GM23338 (cell line): ENCODE results near the gene SLCO4A1. TPM values are rescaled to one million over a fixed set of nuclear protein-coding genes. Genes with fewer than 3 reads are reported as not detected.

Experiments used
- ATAC-seq: fragments of 200-7000 bp; cut with Tn5 transposase; 3 replicates; pipeline ENCODE4 v1.9.1; 2020
- DNase-seq: peaks from one replicate; pipeline ENCODE4 v3.0.0-alpha.2; 2015; ENCODE audit warnings: low spot score
- H2AFZ ChIP-seq: fragments of 200-600 bp; sonication (generic); 2 replicates; pipeline ENCODE4 v1.8.0; 2016; ENCODE audit warnings: antibody characterized with exemption, mild to moderate bottlenecking, moderate library complexity
- H3F3A ChIP-seq: fragments of 200-600 bp; sonication (generic); replicated peaks from 2 replicates; pipeline ENCODE4 v1.8.0; 2017; ENCODE audit warnings: antibody characterized with exemption, mixed run types, low read depth
- H3K27ac ChIP-seq: fragments of 200-600 bp; sonication (generic); 2 replicates; pipeline ENCODE4 v1.6.1; 2016; ENCODE audit warnings: low read depth
- H3K27me3 ChIP-seq: fragments of 200-600 bp; sonication (generic); 2 replicates; pipeline ENCODE4 v1.8.0; 2016; ENCODE audit warnings: mild to moderate bottlenecking, mixed run types, moderate library complexity; ENCODE audit not compliant: insufficient read depth
- H3K36me3 ChIP-seq: fragments of 200-600 bp; sonication (generic); 2 replicates; pipeline ENCODE4 v1.8.0; 2016; ENCODE audit warnings: mild to moderate bottlenecking; ENCODE audit not compliant: insufficient read depth
- H3K4me1 ChIP-seq: fragments of 200-600 bp; sonication (generic); 2 replicates; pipeline ENCODE4 v1.8.0; 2016; ENCODE audit warnings: mild to moderate bottlenecking, moderate library complexity; ENCODE audit not compliant: insufficient read depth
- H3K4me2 ChIP-seq: fragments of 200-600 bp; sonication (generic); 2 replicates; pipeline ENCODE4 v1.7.1; 2017; ENCODE audit warnings: mixed run types
- H3K4me3 ChIP-seq: fragments of 200-600 bp; sonication (generic); 2 replicates; pipeline ENCODE4 v1.6.1; 2016; ENCODE audit warnings: mixed run types
- H3K79me2 ChIP-seq: fragments of 200-600 bp; sonication (generic); replicated peaks from 2 replicates; pipeline ENCODE4 v1.8.0; 2017; ENCODE audit warnings: mild to moderate bottlenecking; ENCODE audit not compliant: insufficient read depth
- H3K9me2 ChIP-seq: fragments of 200-600 bp; sonication (generic); 2 replicates; pipeline ENCODE4 v1.8.0; 2017; ENCODE audit not compliant: insufficient read depth
- H4K20me1 ChIP-seq: fragments of 200-600 bp; sonication (generic); replicated peaks from 2 replicates; pipeline ENCODE4 v1.8.0; 2017; ENCODE audit warnings: mild to moderate bottlenecking; ENCODE audit not compliant: insufficient read depth
- H3K27ac Mint-ChIP-seq: 2 replicates; pipeline ENCODE4 v1.8.0; 2020; ENCODE audit warnings: inconsistent platforms, mild to moderate bottlenecking, moderate library complexity, mixed read lengths
- H3K27me3 Mint-ChIP-seq: 3 replicates; pipeline ENCODE4 v1.8.0; 2022; ENCODE audit warnings: low read depth, mild to moderate bottlenecking, moderate library complexity, mixed read lengths, inconsistent platforms; ENCODE audit not compliant: insufficient read depth, poor library complexity
- H3K36me3 Mint-ChIP-seq: 3 replicates; pipeline ENCODE4 v1.8.0; 2021; ENCODE audit warnings: low read depth, mild to moderate bottlenecking, inconsistent platforms, moderate library complexity, mixed read lengths
- H3K4me1 Mint-ChIP-seq: 3 replicates; pipeline ENCODE4 v1.8.0; 2020; ENCODE audit warnings: mild to moderate bottlenecking, inconsistent platforms, mixed read lengths
- H3K4me3 Mint-ChIP-seq: 3 replicates; pipeline ENCODE4 v1.8.0; 2021; ENCODE audit warnings: moderate library complexity, mild to moderate bottlenecking, inconsistent platforms, mixed read lengths
- H3K9me3 Mint-ChIP-seq: 3 replicates; pipeline ENCODE4 v1.8.0; 2020; ENCODE audit warnings: moderate library complexity, mild to moderate bottlenecking, inconsistent platforms, mixed read lengths
- CREB1 ChIP-seq: fragments of 250-450 bp; sonication (Bioruptor Pico); IDR thresholded peaks from 2 replicates; pipeline ENCODE4 v1.5.0; 2020; ENCODE audit warnings: low read depth, mild to moderate bottlenecking, moderate library complexity
- CTCF ChIP-seq, 2 experiments: fragments of 200-600 bp in 1 of 2; sonication (generic) in 1 of 2; conservative IDR thresholded peaks; 2 replicates each; pipeline versions ENCODE4 v1.5.1 to v1.6.1; 2016 to 2017; ENCODE audit warnings: antibody characterized with exemption in 2 of 2, low read depth in 2 of 2, mild to moderate bottlenecking in 2 of 2, moderate library complexity in 1 of 2
- ETS1 ChIP-seq: IDR thresholded peaks from 2 replicates; pipeline ENCODE4 v1.6.1; 2016; ENCODE audit warnings: antibody characterized with exemption
- EZH2 ChIP-seq: fragments of 200-600 bp; sonication (generic); IDR thresholded peaks from one replicate; pipeline ENCODE4 v1.8.0; 2017; ENCODE audit warnings: antibody characterized with exemption, mild to moderate bottlenecking, low read depth; ENCODE audit not compliant: unreplicated experiment
- EZH2phosphoT487 ChIP-seq: fragments of 200-600 bp; sonication (generic); IDR thresholded peaks from one replicate; pipeline ENCODE4 v1.8.1; 2018; ENCODE audit warnings: antibody characterized with exemption; ENCODE audit not compliant: unreplicated experiment
- JUNB ChIP-seq: IDR thresholded peaks from one replicate; pipeline ENCODE4 v1.6.1; 2016; ENCODE audit warnings: antibody characterized with exemption; ENCODE audit not compliant: unreplicated experiment
- NANOG ChIP-seq: IDR thresholded peaks from 2 replicates; pipeline ENCODE4 v1.6.1; 2016; ENCODE audit warnings: antibody characterized with exemption, borderline replicate concordance
- POLR2AphosphoS5 ChIP-seq: IDR thresholded peaks from 2 replicates; pipeline ENCODE4 v1.6.1; 2016; ENCODE audit warnings: antibody characterized with exemption, low read depth
- REST ChIP-seq: IDR thresholded peaks from one replicate; pipeline ENCODE4 v1.6.1; 2018; ENCODE audit warnings: antibody characterized with exemption; ENCODE audit not compliant: unreplicated experiment
- STAT1 ChIP-seq: IDR thresholded peaks from one replicate; pipeline ENCODE4 v1.6.1; 2016; ENCODE audit warnings: antibody characterized with exemption; ENCODE audit not compliant: unreplicated experiment
- ZNF114 ChIP-seq: fragments of 250-450 bp; sonication (Bioruptor Pico); IDR thresholded peaks from 2 replicates; pipeline ENCODE4 v1.5.0; 2020; ENCODE audit warnings: mild to moderate bottlenecking, moderate library complexity
- ZNF331 ChIP-seq: fragments of 250-450 bp; sonication (Bioruptor Pico); IDR thresholded peaks from 2 replicates; pipeline ENCODE4 v1.5.0; 2020; ENCODE audit warnings: low read depth, mild to moderate bottlenecking, moderate library complexity
- ZNF462 ChIP-seq: fragments of 250-450 bp; sonication (Bioruptor Pico); IDR thresholded peaks from 2 replicates; pipeline ENCODE4 v1.5.0; 2020; ENCODE audit warnings: mild to moderate bottlenecking, moderate library complexity
- polyA plus RNA-seq: library from polyadenylated mRNA; unstranded; fragments of >200 nt; fragmentation: Nextera tagmentation; extraction: Ambion mirVana; gene quantifications from 2 replicates; pipeline ENCODE4 v1.2.1, GENCODE V29; 2016
- total RNA-seq: library from RNA; depleted of rRNA; stranded (reverse); fragments of >200 nt; shearing (Covaris generic); gene quantifications from 2 replicates; pipeline ENCODE4 v1.2.3, GENCODE V29; 2014

The SLCO4A1 gene
- total and polyA plus RNA-seq, 2 experiments from 2014 or later, result 28.5 to 41.6 TPM

- ATAC-seq (no peak), DNase-seq (no peak)
- Mint-ChIP-seq H3K9me3 (peaks cover 2% of the 10 kb centered on the region; the same call in 1 of the 3 replicates), H3K4me1 (0 out of 3 replicates have a peak, but pooled peaks cover 4% of the 10 kb centered on the region), H3K4me3 (no peak overlapping the region), H3K27ac (no peak overlapping the region), H3K27me3 (peaks cover 7% of the 10 kb centered on the region), H3K36me3 (peaks cover 7% of the 10 kb centered on the region; the same call in 2 of the 3 replicates)
- TF ChIP-seq EZH2, result no peak
- no peak for TF ChIP-seq CREB1 (CRISPR knock-in tag)
- no peak for TF ChIP-seq ZNF331
- no peak for TF ChIP-seq NANOG
- TF ChIP-seq CTCF (conservative IDR thresholded peaks at IDR 0.05; ENCODE audit: low read depth in 2 of 2), result no peak
- no peak for TF ChIP-seq EZH2phosphoT487
- no peak for TF ChIP-seq POLR2AphosphoS5
- TF ChIP-seq JUNB, result no peak
- no peak for TF ChIP-seq STAT1
- TF ChIP-seq ZNF462 (CRISPR knock-in tag), result no peak
- TF ChIP-seq ZNF114 (CRISPR knock-in tag), result no peak
- TF ChIP-seq REST, result no peak
- no peak for TF ChIP-seq ETS1
- H3K4me3 ChIP-seq, result no peak overlapping the region
- no peak overlapping the region for H2AFZ ChIP-seq
- H3K9me2 ChIP-seq, result no peaks in the 10 kb centered on the region
- no peaks in the 10 kb centered on the region for H3K36me3 ChIP-seq
- no peak overlapping the region for H3K4me2 ChIP-seq
- H3K79me2 ChIP-seq, result no peaks in the 10 kb centered on the region
- H4K20me1 ChIP-seq, result no peaks in the 10 kb centered on the region; the same call in 1 of the 2 replicates
- H3K27me3 ChIP-seq, result no peaks in the 10 kb centered on the region
- no peaks in the 10 kb centered on the region for H3K4me1 ChIP-seq
- no peaks in the 10 kb centered on the region for H3F3A ChIP-seq
- H3K27ac ChIP-seq, result no peak overlapping the region; the same call in 1 of the 2 replicates
These were observed 26.9 kb downstream of the SLCO4A1 start for GRCh38 chr20:62669249-62669648.
